H1 (cell line): Measurements from ENCODE around the gene WNT5A. TPM values are rescaled to one million over a fixed set of nuclear protein-coding genes. Genes with fewer than 3 reads are reported as not detected.

Source experiments
- ATF3 ChIP-seq: IDR thresholded peaks from 2 replicates; pipeline ENCODE4 v1.6.1; 2011; ENCODE audit warnings: low read depth, mild to moderate bottlenecking, low read length; ENCODE audit not compliant: insufficient read depth
- CHD7 ChIP-seq: fragments of 300-600 bp; sonication (generic); IDR thresholded peaks from 2 replicates; pipeline ENCODE4 v1.7.1; 2012; ENCODE audit warnings: low read length, moderate library complexity, mild to moderate bottlenecking, inconsistent platforms; ENCODE audit not compliant: insufficient replicate concordance
- HDAC6 ChIP-seq: IDR thresholded peaks from one replicate; pipeline ENCODE4 v1.7.1; 2012; ENCODE audit warnings: low read depth, mild to moderate bottlenecking, inconsistent platforms, low read length, moderate library complexity
- MAX ChIP-seq: IDR thresholded peaks from 2 replicates; pipeline ENCODE4 v1.6.1; 2012; ENCODE audit warnings: inconsistent platforms
- RAD21 ChIP-seq, 2 experiments: IDR thresholded peaks in 1 of 2; conservative IDR thresholded peaks in 1 of 2; 2 replicates each; pipeline ENCODE4 v1.6.1; 2011; ENCODE audit warnings: low read depth in 2 of 2, low read length in 2 of 2, improper control_type of control experiment in 1 of 2, inconsistent platforms in 1 of 2, mild to moderate bottlenecking in 1 of 2, moderate library complexity in 1 of 2
- SAP30 ChIP-seq: fragments of 300-600 bp; sonication (generic); IDR thresholded peaks from 2 replicates; pipeline ENCODE4 v1.7.1; 2012; ENCODE audit warnings: low read length, moderate library complexity, mild to moderate bottlenecking, inconsistent platforms; ENCODE audit not compliant: insufficient read depth, insufficient replicate concordance
- ZNF274 ChIP-seq: IDR thresholded peaks from 2 replicates; pipeline ENCODE4 v1.7.0; 2012; ENCODE audit warnings: low read length, borderline replicate concordance; ENCODE audit errors: extremely low read depth
- polyA plus RNA-seq, 7 experiments: library from polyadenylated mRNA; depleted of rRNA in 3 of 7; stranded (reverse) in 5 of 7; unstranded in 2 of 7; fragments of >200 nt in 5 of 7; fragments of 200-250 nt in 2 of 7; gene quantifications; 1 replicate in 5 of 7; 2 replicates in 1 of 7; 4 replicates in 1 of 7; pipeline versions ENCODE4 v1.2.1 to v1.2.3, GENCODE V29; 2011 to 2013; ENCODE audit warnings: missing spikeins in 2 of 7, mixed read lengths in 2 of 7
- total RNA-seq: library from RNA; stranded (reverse); fragmentation: NEBNext Ultra II Directional; extraction: Animal tissue kit (Norgen Biotek cat#: 25700); gene quantifications from 2 replicates; pipeline ENCODE4 v1.2.1, GENCODE V29; 2021
- TF ChIP-seq, protein P1 (sequence below): IDR thresholded peaks from 2 replicates; pipeline ENCODE4 v1.6.1; 2011; ENCODE audit warnings: low read length, improper control_type of control experiment

Gene WNT5A
- total and polyA plus RNA-seq, 2 of the 8 experiments (the other 6 are each of a cell fraction or from before 2014, with no cell fraction given): 3.9 to 5.6 TPM

DNA sequence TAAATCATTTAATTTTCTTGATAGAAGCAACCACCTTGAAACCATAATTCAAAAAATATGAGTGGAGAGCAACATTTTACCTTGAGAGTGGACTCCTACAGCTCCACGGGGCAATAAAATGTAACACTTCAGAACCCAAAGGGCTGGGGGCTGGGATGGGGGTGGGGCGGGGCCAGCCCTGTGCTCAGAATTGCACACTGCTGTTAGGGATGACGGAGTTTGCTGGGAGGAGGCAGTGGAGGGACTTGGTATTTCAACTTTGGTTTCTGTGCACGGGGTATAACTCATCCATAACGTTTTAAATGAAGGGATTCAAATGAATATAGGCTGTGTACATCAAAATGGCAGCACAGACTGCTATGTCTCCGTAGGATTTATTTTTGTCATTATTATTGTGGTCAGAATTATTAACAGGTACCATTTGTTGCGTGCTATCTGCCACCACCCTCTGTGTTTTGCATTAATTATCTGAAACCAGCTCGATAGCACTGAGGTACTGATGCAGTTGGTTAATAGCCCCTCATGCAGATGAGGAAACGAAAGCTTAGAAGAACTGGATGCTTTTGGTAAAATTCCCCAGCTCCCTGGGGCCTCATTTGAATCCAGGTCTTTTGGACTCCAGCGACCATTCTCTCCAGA, 29.4 kb upstream of the WNT5A start (continued):
- TF ChIP-seq CHD7 (no peak), SAP30 (no peak), MAX (no peak), ATF3 (no peak), HDAC6 (no peak), ZNF274 (no peak), RAD21 (IDR thresholded peaks at IDR 0.05 in 1 of 2, conservative IDR thresholded peaks at IDR 0.05 in 1 of 2; ENCODE audit: low read depth in 2 of 2, low read length in 2 of 2) (no peak)
- TF ChIP-seq, protein P1, sequence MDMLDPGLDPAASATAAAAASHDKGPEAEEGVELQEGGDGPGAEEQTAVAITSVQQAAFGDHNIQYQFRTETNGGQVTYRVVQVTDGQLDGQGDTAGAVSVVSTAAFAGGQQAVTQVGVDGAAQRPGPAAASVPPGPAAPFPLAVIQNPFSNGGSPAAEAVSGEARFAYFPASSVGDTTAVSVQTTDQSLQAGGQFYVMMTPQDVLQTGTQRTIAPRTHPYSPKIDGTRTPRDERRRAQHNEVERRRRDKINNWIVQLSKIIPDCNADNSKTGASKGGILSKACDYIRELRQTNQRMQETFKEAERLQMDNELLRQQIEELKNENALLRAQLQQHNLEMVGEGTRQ: no peak
